ENCODE measurements around the gene KCNAB1.

GRCh38 chr3:156368189-156368588, 247.8 kb downstream of the KCNAB1 start:
- TF ChIP-seq, protein P1, sequence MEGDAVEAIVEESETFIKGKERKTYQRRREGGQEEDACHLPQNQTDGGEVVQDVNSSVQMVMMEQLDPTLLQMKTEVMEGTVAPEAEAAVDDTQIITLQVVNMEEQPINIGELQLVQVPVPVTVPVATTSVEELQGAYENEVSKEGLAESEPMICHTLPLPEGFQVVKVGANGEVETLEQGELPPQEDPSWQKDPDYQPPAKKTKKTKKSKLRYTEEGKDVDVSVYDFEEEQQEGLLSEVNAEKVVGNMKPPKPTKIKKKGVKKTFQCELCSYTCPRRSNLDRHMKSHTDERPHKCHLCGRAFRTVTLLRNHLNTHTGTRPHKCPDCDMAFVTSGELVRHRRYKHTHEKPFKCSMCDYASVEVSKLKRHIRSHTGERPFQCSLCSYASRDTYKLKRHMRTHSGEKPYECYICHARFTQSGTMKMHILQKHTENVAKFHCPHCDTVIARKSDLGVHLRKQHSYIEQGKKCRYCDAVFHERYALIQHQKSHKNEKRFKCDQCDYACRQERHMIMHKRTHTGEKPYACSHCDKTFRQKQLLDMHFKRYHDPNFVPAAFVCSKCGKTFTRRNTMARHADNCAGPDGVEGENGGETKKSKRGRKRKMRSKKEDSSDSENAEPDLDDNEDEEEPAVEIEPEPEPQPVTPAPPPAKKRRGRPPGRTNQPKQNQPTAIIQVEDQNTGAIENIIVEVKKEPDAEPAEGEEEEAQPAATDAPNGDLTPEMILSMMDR (IDR thresholded peaks at IDR 0.05; ENCODE audit: low read length), result no peak
- TF ChIP-seq EZH2 (optimal IDR thresholded peaks at IDR 0.05; ENCODE audit: low read depth, low read length) (no peak), EZH2phosphoT487 (IDR thresholded peaks at IDR 0.05; ENCODE audit: low read length) (no peak)
